ENCODE results near the gene DPH5.

DNA sequence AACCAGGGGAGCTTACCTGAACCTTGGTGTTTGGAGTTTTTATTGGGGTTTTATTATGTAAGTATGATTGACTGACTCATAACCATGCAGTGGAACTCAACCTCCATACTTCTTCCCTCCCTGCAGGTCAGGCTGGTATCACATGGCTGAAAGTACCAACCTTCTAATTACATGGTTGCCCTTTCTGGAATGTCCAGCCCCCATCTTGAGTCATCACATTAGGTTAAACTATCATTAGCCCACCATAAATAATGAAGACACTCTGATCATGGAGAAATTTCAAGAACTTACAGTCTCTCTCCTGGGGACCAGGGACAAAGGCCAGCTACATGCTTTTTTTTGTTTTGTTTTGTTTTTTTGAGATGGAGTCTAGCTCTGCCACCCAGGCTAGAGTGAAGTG is 19.2 kb upstream of the DPH5 start:
- TF ChIP-seq, protein P1, sequence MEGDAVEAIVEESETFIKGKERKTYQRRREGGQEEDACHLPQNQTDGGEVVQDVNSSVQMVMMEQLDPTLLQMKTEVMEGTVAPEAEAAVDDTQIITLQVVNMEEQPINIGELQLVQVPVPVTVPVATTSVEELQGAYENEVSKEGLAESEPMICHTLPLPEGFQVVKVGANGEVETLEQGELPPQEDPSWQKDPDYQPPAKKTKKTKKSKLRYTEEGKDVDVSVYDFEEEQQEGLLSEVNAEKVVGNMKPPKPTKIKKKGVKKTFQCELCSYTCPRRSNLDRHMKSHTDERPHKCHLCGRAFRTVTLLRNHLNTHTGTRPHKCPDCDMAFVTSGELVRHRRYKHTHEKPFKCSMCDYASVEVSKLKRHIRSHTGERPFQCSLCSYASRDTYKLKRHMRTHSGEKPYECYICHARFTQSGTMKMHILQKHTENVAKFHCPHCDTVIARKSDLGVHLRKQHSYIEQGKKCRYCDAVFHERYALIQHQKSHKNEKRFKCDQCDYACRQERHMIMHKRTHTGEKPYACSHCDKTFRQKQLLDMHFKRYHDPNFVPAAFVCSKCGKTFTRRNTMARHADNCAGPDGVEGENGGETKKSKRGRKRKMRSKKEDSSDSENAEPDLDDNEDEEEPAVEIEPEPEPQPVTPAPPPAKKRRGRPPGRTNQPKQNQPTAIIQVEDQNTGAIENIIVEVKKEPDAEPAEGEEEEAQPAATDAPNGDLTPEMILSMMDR (IDR thresholded peaks at IDR 0.05), result no peak
- no peak for TF ChIP-seq POLR2AphosphoS5 (IDR thresholded peaks at IDR 0.05)
- no peak for TF ChIP-seq POLR2A (IDR thresholded peaks at IDR 0.05)
